HK-2 (cell line): ENCODE results near the gene DSG1.
"Not testable (repeated sequence)": the region's sequence is repeated elsewhere in the genome, so short reads cannot be mapped to it uniquely, and the experiment has no call there.

Experiments used
- DNase-seq: peaks from one replicate; pipeline ENCODE4 v3.0.0-alpha.2; 2018; ENCODE audit not compliant: unreplicated experiment

The DSG1 gene

GRCh38 chr18:31317860-31318259 lies at the start of gene DSG1:
DSG1 (plus strand) TSS chr18:31318160; CDS start chr18:31318301, 141 bp downstream.
- DNase-seq, result no peak

GRCh38 chr18:31268985-31269406 lies 49.0 kb upstream of the DSG1 start:
- DNase-seq, result no peak

GRCh38 chr18:31269566-31269965 lies 48.4 kb upstream of the DSG1 start:
- DNase-seq, result no peak

- DNase-seq, result no peak
These were observed 47.4 kb upstream of the DSG1 start for GRCh38 chr18:31270578-31270977.

GRCh38 chr18:31273812-31274527 lies 44.0 kb upstream of the DSG1 start:
- no peak for DNase-seq

GRCh38 chr18:31274931-31275330 lies 43.0 kb upstream of the DSG1 start:
- DNase-seq, result no peak

- DNase-seq, result peak; percentile 3
These were observed 42.1 kb upstream of the DSG1 start for GRCh38 chr18:31275722-31276463.

GRCh38 chr18:31278609-31279071 lies 39.3 kb upstream of the DSG1 start:
- no peak for DNase-seq

GRCh38 chr18:31280502-31280901 lies 37.5 kb upstream of the DSG1 start:
- DNase-seq, result no peak

- DNase-seq, result no peak
These were observed 36.5 kb upstream of the DSG1 start for GRCh38 chr18:31281437-31281836.

GRCh38 chr18:31289446-31289845 lies 28.5 kb upstream of the DSG1 start:
- not testable (repeated sequence) for DNase-seq

GRCh38 chr18:31291688-31292087 lies 26.3 kb upstream of the DSG1 start:
- DNase-seq, result no peak

GRCh38 chr18:31294199-31294747 lies 23.7 kb upstream of the DSG1 start:
- DNase-seq, result no peak

- no peak for DNase-seq
These were observed 20.7 kb upstream of the DSG1 start for GRCh38 chr18:31297248-31297647.

GRCh38 chr18:31301201-31301655 lies 16.7 kb upstream of the DSG1 start:
- no peak for DNase-seq

- no peak for DNase-seq
These were observed 15.0 kb upstream of the DSG1 start for GRCh38 chr18:31302991-31303390.

- no peak for DNase-seq
These were observed 14.2 kb upstream of the DSG1 start for GRCh38 chr18:31303771-31304170.

GRCh38 chr18:31309115-31309514 lies 8.8 kb upstream of the DSG1 start:
- DNase-seq, result no peak

GRCh38 chr18:31316974-31317373 lies 986 bp upstream of the DSG1 start:
- DNase-seq, result no peak

GRCh38 chr18:31321719-31322118 lies 3.8 kb downstream of the DSG1 start:
- no peak for DNase-seq

- DNase-seq, result no peak
These were observed 7.1 kb downstream of the DSG1 start for GRCh38 chr18:31325051-31325450.

GRCh38 chr18:31329787-31330438 lies 12.0 kb downstream of the DSG1 start:
- no peak for DNase-seq
